Hepatocyte (in vitro differentiated cells): ENCODE results near the gene KANK3.

Experiments
- CTCF ChIP-seq: fragments of 200-600 bp; sonication (generic); IDR thresholded peaks from 2 replicates; pipeline ENCODE4 v1.5.1; 2016; ENCODE audit warnings: antibody characterized with exemption, mild to moderate bottlenecking; ENCODE audit not compliant: poor library complexity
- EZH2phosphoT487 ChIP-seq: fragments of 200-600 bp; sonication (generic); IDR thresholded peaks from one replicate; pipeline ENCODE4 v1.6.1; 2018; ENCODE audit warnings: antibody characterized with exemption, mild to moderate bottlenecking, low read depth, moderate library complexity; ENCODE audit not compliant: unreplicated experiment, severe bottlenecking

GRCh38 chr19:8320564-8321066 lies 22.4 kb downstream of the KANK3 start:
- TF ChIP-seq EZH2phosphoT487 = no peak
- no peak for TF ChIP-seq CTCF
